ENCODE results near the gene EMSY.
"Not testable (repeated sequence)": the region's sequence is repeated elsewhere in the genome, so short reads cannot be mapped to it uniquely, and the experiment has no call there.

Gene EMSY

GRCh38 chr11:76574406-76574805, 129.6 kb downstream of the EMSY start:
- no peak for DNase-seq (ENCODE audit: low spot score)

GRCh38 chr11:76574879-76575278, 130.1 kb downstream of the EMSY start:
- DNase-seq (ENCODE audit: low spot score) = no peak

GRCh38 chr11:76577226-76577920, 132.6 kb downstream of the EMSY start:
- DNase-seq (ENCODE audit: low spot score) = no peak

GRCh38 chr11:76577921-76578653, 133.3 kb downstream of the EMSY start:
- DNase-seq (ENCODE audit: low spot score) = no peak

GRCh38 chr11:76578654-76579055, 133.8 kb downstream of the EMSY start:
- DNase-seq (ENCODE audit: low spot score) = no peak

- DNase-seq (ENCODE audit: low spot score) = no peak
Measured at GRCh38 chr11:76579056-76579751, 134.4 kb downstream of the EMSY start.

GRCh38 chr11:76579752-76580151, 134.9 kb downstream of the EMSY start:
- DNase-seq (ENCODE audit: low spot score) = no peak

GRCh38 chr11:76582471-76582870, 137.7 kb downstream of the EMSY start:
- DNase-seq (ENCODE audit: low spot score) = not testable (repeated sequence)

- DNase-seq (ENCODE audit: low spot score) = no peak
Measured at GRCh38 chr11:76587820-76588454, 143.1 kb downstream of the EMSY start.

GRCh38 chr11:76588455-76589325, 143.9 kb downstream of the EMSY start:
- DNase-seq (ENCODE audit: low spot score) = no peak

- DNase-seq (ENCODE audit: low spot score) = no peak
Measured at GRCh38 chr11:76589477-76589876, 144.7 kb downstream of the EMSY start.

GRCh38 chr11:76589964-76590950, 145.4 kb downstream of the EMSY start:
- DNase-seq (ENCODE audit: low spot score) = no peak

GRCh38 chr11:76591416-76591815, 146.6 kb downstream of the EMSY start:
- DNase-seq (ENCODE audit: low spot score) = no peak

GRCh38 chr11:76592025-76592914, 147.5 kb downstream of the EMSY start:
- DNase-seq (ENCODE audit: low spot score) = no peak

- DNase-seq (ENCODE audit: low spot score) = no peak
Measured at GRCh38 chr11:76592961-76593360, 148.1 kb downstream of the EMSY start.

GRCh38 chr11:76595091-76595490, 150.3 kb downstream of the EMSY start:
- not testable (repeated sequence) for DNase-seq (ENCODE audit: low spot score)

GRCh38 chr11:76596652-76597051, 151.8 kb downstream of the EMSY start:
- no peak for DNase-seq (ENCODE audit: low spot score)

- no peak for DNase-seq (ENCODE audit: low spot score)
Measured at GRCh38 chr11:76597533-76598425, 153.0 kb downstream of the EMSY start.
